GM18867 (cell line): ENCODE measurements around the gene IL26.
"Not testable (repeated sequence)": the region's sequence is repeated elsewhere in the genome, so short reads cannot be mapped to it uniquely, and the experiment has no call there.

ENCODE experiments used
- ATAC-seq: cut with Tn5 transposase; IDR thresholded peaks from one replicate; pipeline ENCODE4 v1.9.1; 2021; ENCODE audit warnings: mild to moderate bottlenecking, moderate library complexity; ENCODE audit not compliant: unreplicated experiment

Gene IL26

GRCh38 chr12:68240975-68241374, 15.4 kb upstream of the IL26 start:
- ATAC-seq: peak; percentile 98

- ATAC-seq: no peak
These were observed 14.5 kb upstream of the IL26 start for GRCh38 chr12:68240079-68240478.

- no peak for ATAC-seq
These were observed 13.8 kb upstream of the IL26 start for GRCh38 chr12:68239309-68239982.

- no peak for ATAC-seq
These were observed 12.0 kb upstream of the IL26 start for GRCh38 chr12:68237619-68238018.

GRCh38 chr12:68237078-68237477, 11.5 kb upstream of the IL26 start:
- no peak for ATAC-seq

GRCh38 chr12:68236421-68237059, 10.9 kb upstream of the IL26 start:
- ATAC-seq: peak; percentile 68

GRCh38 chr12:68235576-68235975, 10.0 kb upstream of the IL26 start:
- no peak for ATAC-seq

- no peak for ATAC-seq
These were observed 8.5 kb upstream of the IL26 start for GRCh38 chr12:68234140-68234539.

- ATAC-seq: no peak
These were observed 7.9 kb upstream of the IL26 start for GRCh38 chr12:68233498-68233897.

GRCh38 chr12:68231691-68232090, 6.1 kb upstream of the IL26 start:
- ATAC-seq: no peak

- ATAC-seq: peak; percentile 62
These were observed 5.6 kb upstream of the IL26 start for GRCh38 chr12:68231229-68231628.

- ATAC-seq: no peak
These were observed 4.3 kb upstream of the IL26 start for GRCh38 chr12:68229956-68230355.

GRCh38 chr12:68227356-68227755, 1.7 kb upstream of the IL26 start:
- ATAC-seq: no peak

- ATAC-seq: no peak
These were observed 861 bp downstream of the IL26 start for GRCh38 chr12:68224613-68225285.

- peak; percentile 96 for ATAC-seq
These were observed 2.4 kb downstream of the IL26 start for GRCh38 chr12:68223067-68223747.

- ATAC-seq: no peak
These were observed 3.3 kb downstream of the IL26 start for GRCh38 chr12:68222326-68222725.

GRCh38 chr12:68221497-68221896, 4.1 kb downstream of the IL26 start:
- ATAC-seq: no peak

GRCh38 chr12:68210875-68211274, 14.7 kb downstream of the IL26 start:
- ATAC-seq: no peak

- ATAC-seq: not testable (repeated sequence)
These were observed 16.4 kb downstream of the IL26 start for GRCh38 chr12:68209048-68209728.

GRCh38 chr12:68207276-68207675, 18.3 kb downstream of the IL26 start:
- ATAC-seq: no peak

GRCh38 chr12:68206446-68206845, 19.2 kb downstream of the IL26 start:
- no peak for ATAC-seq
